ENCODE data around the gene DPEP1. TPM values are rescaled to one million over a fixed set of nuclear protein-coding genes. Genes with fewer than 3 reads are reported as not detected.

Gene DPEP1
- total and polyA plus RNA-seq, 2 donors from 2014 or later: 24.2 to 433 TPM

DNA sequence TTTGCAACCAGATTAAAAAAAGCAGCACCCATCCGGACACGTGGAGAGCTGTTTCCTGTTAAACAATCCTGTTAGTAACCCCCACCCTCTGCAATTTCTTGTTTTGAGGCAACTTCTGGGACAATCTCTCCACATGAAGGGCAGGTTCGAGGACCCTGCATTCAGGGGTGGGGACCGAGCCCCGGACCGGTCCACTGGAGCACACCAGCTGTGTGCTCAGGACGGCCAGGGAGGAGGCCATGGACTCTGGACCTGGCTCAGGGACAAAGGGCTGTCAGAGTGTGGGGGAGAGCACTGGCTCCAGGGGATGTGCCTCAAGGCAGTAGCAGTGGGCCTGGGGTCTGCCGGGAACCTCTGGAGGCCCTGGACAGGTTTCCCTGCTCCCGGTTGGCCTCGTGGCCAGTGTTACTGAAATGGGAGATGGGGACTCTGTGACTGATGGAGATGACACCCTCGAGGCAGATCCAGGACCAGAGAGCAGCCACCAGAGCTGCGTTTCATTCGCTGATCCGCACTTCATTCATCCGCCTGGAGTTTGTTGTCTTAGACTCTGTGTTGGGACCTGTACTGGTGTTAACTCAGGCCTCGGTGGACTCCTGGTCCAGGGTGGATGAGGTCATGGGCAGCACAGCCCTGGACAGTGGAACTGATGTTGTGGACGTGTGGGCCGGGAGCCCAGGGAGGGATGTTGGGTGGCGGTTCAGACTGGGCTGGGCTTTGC is 40.8 kb upstream of the DPEP1 start:
- Histone ChIP-seq H3K36me3 (ENCODE audit: control insufficient read depth in 2 of 3, insufficient read depth in 3 of 3, low read length in 3 of 3) (no peaks in the 10 kb centered on the region), H3K27ac (ENCODE audit: low read depth in 2 of 2, low read length in 2 of 2) (no peak overlapping the region), H3K9me3 (ENCODE audit: control insufficient read depth in 2 of 3, insufficient read depth in 1 of 3, low read length in 3 of 3) (no peaks in the 10 kb centered on the region), H3K4me1 (ENCODE audit: control insufficient read depth in 2 of 3, insufficient read depth in 2 of 3, low read depth in 1 of 3, low read length in 3 of 3) (peaks cover 0 to 10% (median 8%) of the 10 kb centered on the region in 3 donors), H3K4me3 (ENCODE audit: low read length in 3 of 3) (no peak overlapping the region), H3K9ac (ENCODE audit: low read length in 3 of 3) (no peak overlapping the region), H3K27me3 (ENCODE audit: control insufficient read depth, insufficient read depth, low read length) (no peaks in the 10 kb centered on the region)
- DNase-seq (peak in 3 of 5 donors; percentile 22 to 35 (median 30)), FAIRE-seq (no peak)
- TF ChIP-seq, protein P1, sequence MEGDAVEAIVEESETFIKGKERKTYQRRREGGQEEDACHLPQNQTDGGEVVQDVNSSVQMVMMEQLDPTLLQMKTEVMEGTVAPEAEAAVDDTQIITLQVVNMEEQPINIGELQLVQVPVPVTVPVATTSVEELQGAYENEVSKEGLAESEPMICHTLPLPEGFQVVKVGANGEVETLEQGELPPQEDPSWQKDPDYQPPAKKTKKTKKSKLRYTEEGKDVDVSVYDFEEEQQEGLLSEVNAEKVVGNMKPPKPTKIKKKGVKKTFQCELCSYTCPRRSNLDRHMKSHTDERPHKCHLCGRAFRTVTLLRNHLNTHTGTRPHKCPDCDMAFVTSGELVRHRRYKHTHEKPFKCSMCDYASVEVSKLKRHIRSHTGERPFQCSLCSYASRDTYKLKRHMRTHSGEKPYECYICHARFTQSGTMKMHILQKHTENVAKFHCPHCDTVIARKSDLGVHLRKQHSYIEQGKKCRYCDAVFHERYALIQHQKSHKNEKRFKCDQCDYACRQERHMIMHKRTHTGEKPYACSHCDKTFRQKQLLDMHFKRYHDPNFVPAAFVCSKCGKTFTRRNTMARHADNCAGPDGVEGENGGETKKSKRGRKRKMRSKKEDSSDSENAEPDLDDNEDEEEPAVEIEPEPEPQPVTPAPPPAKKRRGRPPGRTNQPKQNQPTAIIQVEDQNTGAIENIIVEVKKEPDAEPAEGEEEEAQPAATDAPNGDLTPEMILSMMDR (IDR thresholded peaks at IDR 0.05; ENCODE audit: borderline replicate concordance, extremely low read depth, insufficient read depth): no peak
- intact Hi-C loops (cut with DNase I): loop anchor here (10.0 kb wide), 1 partner anchor 72 kb away; no protein-coding TSS in a partner anchor

DNA sequence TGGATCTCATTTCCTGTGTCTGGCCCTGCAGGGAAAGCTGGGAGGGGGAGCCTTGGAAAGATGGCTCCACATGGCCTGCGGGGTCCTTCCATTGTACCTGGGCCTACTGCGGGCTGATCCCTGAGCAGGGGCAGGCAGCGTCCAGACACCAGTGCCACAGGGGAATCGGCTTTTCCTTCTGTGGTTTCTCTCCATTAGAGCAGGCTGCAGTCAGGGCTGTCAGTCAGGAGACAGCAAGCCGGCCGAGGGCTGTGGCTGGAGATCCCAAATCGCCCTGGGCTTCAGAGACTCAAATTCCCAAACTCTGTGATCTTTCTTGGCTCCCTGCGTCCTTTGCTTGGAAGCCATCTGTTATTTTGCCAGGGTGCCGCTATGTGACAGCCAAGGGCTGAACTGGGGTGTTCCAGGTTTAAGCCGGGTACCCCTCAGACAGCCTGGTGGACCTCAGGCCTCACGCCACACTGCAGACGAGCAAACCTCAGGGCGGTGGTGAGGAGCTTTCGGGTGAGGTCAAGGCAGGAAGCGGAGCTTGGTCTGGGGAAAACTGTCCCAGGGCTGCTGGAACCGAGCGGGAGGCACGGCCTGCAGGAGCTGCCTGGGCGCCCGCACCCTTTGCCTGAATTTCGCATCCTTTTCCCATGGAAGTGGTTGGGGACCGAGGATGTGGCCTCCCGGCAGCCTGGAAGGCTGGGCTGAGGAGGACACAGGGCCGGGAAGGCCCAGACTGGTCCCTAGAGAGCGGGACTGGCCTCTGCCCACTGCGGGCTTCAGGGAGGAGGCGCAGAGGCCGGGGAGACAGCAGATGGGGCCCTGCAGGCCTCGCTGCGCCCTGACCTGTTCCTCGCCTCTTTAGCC is 39.4 kb upstream of the DPEP1 start:
- peaks cover 0 to 10% (median 8%) of the 10 kb centered on the region in 3 donors for H3K4me1 ChIP-seq (ENCODE audit: control insufficient read depth in 2 of 3, insufficient read depth in 2 of 3, low read depth in 1 of 3, low read length in 3 of 3)
- no peaks in the 10 kb centered on the region for H3K9me3 ChIP-seq (ENCODE audit: control insufficient read depth in 2 of 3, insufficient read depth in 1 of 3, low read length in 3 of 3)
- no peaks in the 10 kb centered on the region for H3K27me3 ChIP-seq (ENCODE audit: control insufficient read depth, insufficient read depth, low read length)
- no peak for FAIRE-seq
- TF ChIP-seq, protein P1 (IDR thresholded peaks at IDR 0.05; ENCODE audit: borderline replicate concordance, extremely low read depth, insufficient read depth): no peak
- DNase-seq: peak in 1 of 5 donors; percentile 71
- no peak overlapping the region for H3K27ac ChIP-seq (ENCODE audit: low read depth in 2 of 2, low read length in 2 of 2)
- no peak overlapping the region for H3K4me3 ChIP-seq (ENCODE audit: low read length in 3 of 3)
- H3K36me3 ChIP-seq (ENCODE audit: control insufficient read depth in 2 of 3, insufficient read depth in 3 of 3, low read length in 3 of 3): no peaks in the 10 kb centered on the region
- H3K9ac ChIP-seq (ENCODE audit: low read length in 3 of 3): no peak overlapping the region
- intact Hi-C loops (cut with DNase I): loop anchor here (10.0 kb wide), 1 partner anchor 71 kb away; no protein-coding TSS in a partner anchor

DNA sequence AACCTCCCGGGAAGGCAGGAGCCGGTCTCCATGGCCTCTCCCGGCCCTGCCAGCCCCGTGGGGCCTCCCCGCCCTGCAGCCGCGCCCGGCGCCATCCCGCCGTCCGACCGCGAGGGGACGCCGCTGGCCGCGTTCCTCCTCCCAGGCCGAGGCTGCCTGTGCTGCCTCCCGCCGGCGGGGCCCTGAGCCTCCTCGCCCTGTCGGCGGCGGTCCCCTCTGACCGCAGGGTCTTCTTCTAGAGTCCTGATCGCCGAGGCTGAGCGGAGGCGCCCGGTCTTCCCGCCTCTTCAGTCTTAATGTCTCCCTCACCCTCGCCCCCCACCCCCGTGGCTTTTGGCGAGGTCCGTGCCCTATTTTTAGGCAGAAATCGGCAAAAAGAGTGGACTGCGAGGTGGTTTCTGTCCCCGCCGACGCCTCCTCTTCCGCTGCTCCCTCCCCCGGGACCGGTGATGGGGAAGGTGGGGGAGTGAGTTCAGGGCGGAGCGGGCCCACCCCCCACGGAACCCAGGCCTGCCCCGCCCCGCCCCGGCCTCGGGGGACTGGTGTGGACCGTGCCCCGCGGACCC is 38.7 kb upstream of the DPEP1 start:
- no peak for FAIRE-seq
- no peak overlapping the region for H3K27ac ChIP-seq (ENCODE audit: low read depth in 2 of 2, low read length in 2 of 2)
- H3K4me3 ChIP-seq (ENCODE audit: low read length in 3 of 3): no peak overlapping the region
- DNase-seq: peak; percentile 67 to 83 (median 81)
- no peaks in the 10 kb centered on the region for H3K27me3 ChIP-seq (ENCODE audit: control insufficient read depth, insufficient read depth, low read length)
- no peaks in the 10 kb centered on the region for H3K36me3 ChIP-seq (ENCODE audit: control insufficient read depth in 2 of 3, insufficient read depth in 3 of 3, low read length in 3 of 3)
- peaks cover 0 to 10% (median 8%) of the 10 kb centered on the region in 3 donors for H3K4me1 ChIP-seq (ENCODE audit: control insufficient read depth in 2 of 3, insufficient read depth in 2 of 3, low read depth in 1 of 3, low read length in 3 of 3)
- no peak overlapping the region for H3K9ac ChIP-seq (ENCODE audit: low read length in 3 of 3)
- H3K9me3 ChIP-seq (ENCODE audit: control insufficient read depth in 2 of 3, insufficient read depth in 1 of 3, low read length in 3 of 3): no peaks in the 10 kb centered on the region
- TF ChIP-seq, protein P1 (IDR thresholded peaks at IDR 0.05; ENCODE audit: borderline replicate concordance, extremely low read depth, insufficient read depth): peak; percentile 76
- intact Hi-C loops (cut with DNase I): loop anchor here (10.0 kb wide), 1 partner anchor 70 kb away; no protein-coding TSS in a partner anchor
